ENCODE results near the gene ZNF598. TPM values are rescaled to one million over a fixed set of nuclear protein-coding genes. Genes with fewer than 3 reads are reported as not detected.

The ZNF598 gene
- total RNA-seq, 1 experiment from 2014 or later: 57.4 TPM

- TF ChIP-seq, protein P1, sequence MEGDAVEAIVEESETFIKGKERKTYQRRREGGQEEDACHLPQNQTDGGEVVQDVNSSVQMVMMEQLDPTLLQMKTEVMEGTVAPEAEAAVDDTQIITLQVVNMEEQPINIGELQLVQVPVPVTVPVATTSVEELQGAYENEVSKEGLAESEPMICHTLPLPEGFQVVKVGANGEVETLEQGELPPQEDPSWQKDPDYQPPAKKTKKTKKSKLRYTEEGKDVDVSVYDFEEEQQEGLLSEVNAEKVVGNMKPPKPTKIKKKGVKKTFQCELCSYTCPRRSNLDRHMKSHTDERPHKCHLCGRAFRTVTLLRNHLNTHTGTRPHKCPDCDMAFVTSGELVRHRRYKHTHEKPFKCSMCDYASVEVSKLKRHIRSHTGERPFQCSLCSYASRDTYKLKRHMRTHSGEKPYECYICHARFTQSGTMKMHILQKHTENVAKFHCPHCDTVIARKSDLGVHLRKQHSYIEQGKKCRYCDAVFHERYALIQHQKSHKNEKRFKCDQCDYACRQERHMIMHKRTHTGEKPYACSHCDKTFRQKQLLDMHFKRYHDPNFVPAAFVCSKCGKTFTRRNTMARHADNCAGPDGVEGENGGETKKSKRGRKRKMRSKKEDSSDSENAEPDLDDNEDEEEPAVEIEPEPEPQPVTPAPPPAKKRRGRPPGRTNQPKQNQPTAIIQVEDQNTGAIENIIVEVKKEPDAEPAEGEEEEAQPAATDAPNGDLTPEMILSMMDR (IDR thresholded peaks at IDR 0.05 in 2 of 3, conservative IDR thresholded peaks at IDR 0.05 in 1 of 3; ENCODE audit: borderline replicate concordance in 1 of 3, insufficient read depth in 1 of 3, low read depth in 2 of 3, low read length in 2 of 3): no peak
- TF ChIP-seq EZH2phosphoT487 (IDR thresholded peaks at IDR 0.05; ENCODE audit: borderline replicate concordance): no peak
- TF ChIP-seq POLR2AphosphoS5 (IDR thresholded peaks at IDR 0.05; ENCODE audit: low read depth, low read length): no peak
These were observed 60.1 kb downstream of the ZNF598 start (continued) for GRCh38 chr16:1949507-1949906.

Other genes with a start within 250 kb of the ZNF598 start
- gene NME3, start 238.3 kb downstream of the ZNF598 start, total RNA-seq (2021; ENCODE audit: unreplicated experiment): 103 TPM
- 36.3 TPM for gene EME2, start 237.0 kb downstream of the ZNF598 start, total RNA-seq (2021; ENCODE audit: unreplicated experiment)
- gene MRPS34, start 236.7 kb downstream of the ZNF598 start, total RNA-seq (2021; ENCODE audit: unreplicated experiment): 200 TPM
- gene SPSB3, start 227.2 kb downstream of the ZNF598 start, total RNA-seq (2021; ENCODE audit: unreplicated experiment): 31.6 TPM
- 103 TPM for gene NUBP2, start 226.9 kb downstream of the ZNF598 start, total RNA-seq (2021; ENCODE audit: unreplicated experiment)
- 0.10 TPM for gene IGFALS, start 216.1 kb downstream of the ZNF598 start, total RNA-seq (2021; ENCODE audit: unreplicated experiment)
- gene HAGH, start 183.0 kb downstream of the ZNF598 start, total RNA-seq (2021; ENCODE audit: unreplicated experiment): 39.1 TPM
- gene FAHD1, start 182.6 kb downstream of the ZNF598 start, total RNA-seq (2021; ENCODE audit: unreplicated experiment): 25.8 TPM
- gene MEIOB, start 137.7 kb downstream of the ZNF598 start, total RNA-seq (2021; ENCODE audit: unreplicated experiment): 0.59 TPM
- gene HS3ST6, start 91.4 kb downstream of the ZNF598 start, total RNA-seq (2021; ENCODE audit: unreplicated experiment): not detected
- gene MSRB1, start 66.6 kb downstream of the ZNF598 start, total RNA-seq (2021; ENCODE audit: unreplicated experiment): 18.3 TPM
- gene RPL3L, start 55.1 kb downstream of the ZNF598 start, total RNA-seq (2021; ENCODE audit: unreplicated experiment): 0.93 TPM
- 273 TPM for gene NDUFB10, start 50.3 kb downstream of the ZNF598 start, total RNA-seq (2021; ENCODE audit: unreplicated experiment)
- 6,265 TPM for gene RPS2, start 45.0 kb downstream of the ZNF598 start, total RNA-seq (2021; ENCODE audit: unreplicated experiment)
- 0.30 TPM for gene RNF151, start 43.0 kb downstream of the ZNF598 start, total RNA-seq (2021; ENCODE audit: unreplicated experiment)
- 68.9 TPM for gene TBL3, start 37.8 kb downstream of the ZNF598 start, total RNA-seq (2021; ENCODE audit: unreplicated experiment)
- 10.0 TPM for gene NOXO1, start 28.4 kb downstream of the ZNF598 start, total RNA-seq (2021; ENCODE audit: unreplicated experiment)
- gene GFER, start 25.6 kb downstream of the ZNF598 start, total RNA-seq (2021; ENCODE audit: unreplicated experiment): 47.3 TPM
- 11.5 TPM for gene SYNGR3, start 19.9 kb downstream of the ZNF598 start, total RNA-seq (2021; ENCODE audit: unreplicated experiment)
- gene NPW, start 10.0 kb upstream of the ZNF598 start, total RNA-seq (2021; ENCODE audit: unreplicated experiment): 226 TPM
- gene NHERF2, start 17.1 kb upstream of the ZNF598 start, total RNA-seq (2021; ENCODE audit: unreplicated experiment): 58.4 TPM
- 40.1 TPM for gene NTHL1, start 38.0 kb upstream of the ZNF598 start, total RNA-seq (2021; ENCODE audit: unreplicated experiment)
- 74.1 TPM for gene TSC2, start 38.2 kb upstream of the ZNF598 start, total RNA-seq (2021; ENCODE audit: unreplicated experiment)
- gene PKD1, start 126.1 kb upstream of the ZNF598 start, total RNA-seq (2021; ENCODE audit: unreplicated experiment): 137 TPM
- 44.9 TPM for gene RAB26, start 138.8 kb upstream of the ZNF598 start, total RNA-seq (2021; ENCODE audit: unreplicated experiment)
- gene TRAF7, start 146.0 kb upstream of the ZNF598 start, total RNA-seq (2021; ENCODE audit: unreplicated experiment): 160 TPM
- gene CASKIN1, start 186.8 kb upstream of the ZNF598 start, total RNA-seq (2021; ENCODE audit: unreplicated experiment): 5.9 TPM
- 58.7 TPM for gene MLST8, start 195.6 kb upstream of the ZNF598 start, total RNA-seq (2021; ENCODE audit: unreplicated experiment)
- gene BRICD5, start 201.0 kb upstream of the ZNF598 start, total RNA-seq (2021; ENCODE audit: unreplicated experiment): 9.8 TPM
- 32.6 TPM for gene PGP, start 205.0 kb upstream of the ZNF598 start, total RNA-seq (2021; ENCODE audit: unreplicated experiment)
- gene E4F1, start 213.8 kb upstream of the ZNF598 start, total RNA-seq (2021; ENCODE audit: unreplicated experiment): 40.7 TPM
- gene DNASE1L2, start 226.6 kb upstream of the ZNF598 start, total RNA-seq (2021; ENCODE audit: unreplicated experiment): 1.9 TPM
- 140 TPM for gene ECI1, start 241.8 kb upstream of the ZNF598 start, total RNA-seq (2021; ENCODE audit: unreplicated experiment)